ENCODE data around the gene CD74. TPM values are rescaled to one million over a fixed set of nuclear protein-coding genes. Genes with fewer than 3 reads are reported as not detected.
"Not testable (repeated sequence)": the region's sequence is repeated elsewhere in the genome, so short reads cannot be mapped to it uniquely, and the experiment has no call there.

Gene CD74
- total and polyA plus RNA-seq, 9 donors, result 50.2 to 104 (median 74.7) TPM

DNA sequence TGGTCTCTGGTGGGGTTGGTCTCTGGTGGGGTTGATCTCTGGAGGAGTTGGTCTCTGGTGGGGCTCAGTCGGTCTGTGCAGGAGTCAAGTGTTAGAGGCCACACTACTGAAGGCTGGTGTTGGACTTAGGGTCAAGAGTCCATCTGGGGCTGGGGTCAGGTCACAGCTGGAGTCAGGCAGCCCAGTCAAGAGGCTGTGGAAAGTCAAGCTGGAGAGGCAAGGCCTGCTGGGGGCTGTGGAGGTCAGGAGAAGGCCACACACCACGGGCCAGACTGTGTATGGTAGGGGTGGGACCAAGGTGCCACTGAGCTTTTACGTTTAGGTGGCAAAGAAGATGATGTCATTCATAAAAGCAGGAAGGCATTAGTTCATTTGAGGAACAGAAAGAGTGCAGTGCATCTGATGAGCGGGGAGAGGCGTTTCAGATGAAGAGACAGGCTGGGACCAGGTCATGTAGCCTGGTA is 16.7 kb upstream of the CD74 start:
- no peak for DNase-seq
- H3K27ac ChIP-seq (ENCODE audit: low read length), result no peak overlapping the region

DNA sequence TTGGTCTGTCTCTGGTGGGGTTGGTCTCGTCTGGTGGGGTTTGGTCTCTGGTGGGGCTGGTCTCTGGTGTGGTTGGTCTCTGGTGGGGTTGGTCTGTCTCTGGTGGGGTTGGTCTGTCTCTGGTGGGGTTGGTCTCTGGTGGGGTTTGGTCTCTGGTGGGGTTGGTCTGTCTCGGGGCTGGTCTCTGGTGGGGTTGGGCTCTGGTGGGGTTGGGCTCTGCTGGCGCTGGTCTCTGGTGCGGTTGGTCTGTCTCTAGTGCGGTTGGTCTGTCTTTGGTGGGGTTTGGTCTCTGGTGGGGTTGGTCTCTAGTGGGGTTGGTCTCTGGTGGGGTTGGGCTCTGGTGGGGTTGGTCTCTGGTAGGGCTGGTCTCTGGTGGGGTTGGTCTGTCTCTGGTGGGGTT is 16.3 kb upstream of the CD74 start:
- H3K27ac ChIP-seq (ENCODE audit: low read length), result no peak overlapping the region

More for the DNA sequence above, 16.7 kb upstream of the CD74 start:
- no peaks in the 10 kb centered on the region for H3K36me3 ChIP-seq (ENCODE audit: control insufficient read depth, insufficient read depth, low read length)
- H3K4me3 ChIP-seq (ENCODE audit: low read length), result no peak overlapping the region
- 74% methylated on average over 5 of the region's 5 CpGs for WGBS (ENCODE audit: insufficient coverage)
- H3K4me1 ChIP-seq (ENCODE audit: control insufficient read depth, insufficient read depth, low read length), result peaks cover 7% of the 10 kb centered on the region
- H3K27me3 ChIP-seq (ENCODE audit: control insufficient read depth, insufficient read depth, low read length), result no peaks in the 10 kb centered on the region
- no peaks in the 10 kb centered on the region for H3K9me3 ChIP-seq (replicated peaks; ENCODE audit: control insufficient read depth, low read depth, low read length)

GRCh38 chr5:150428106-150428876 is 15.6 kb upstream of the CD74 start:
- Histone ChIP-seq H3K4me3 (ENCODE audit: low read length) (no peak overlapping the region), H3K36me3 (ENCODE audit: control insufficient read depth, insufficient read depth, low read length) (no peaks in the 10 kb centered on the region), H3K4me1 (ENCODE audit: control insufficient read depth, insufficient read depth, low read length) (peaks cover 7% of the 10 kb centered on the region), H3K27me3 (ENCODE audit: control insufficient read depth, insufficient read depth, low read length) (no peaks in the 10 kb centered on the region), H3K9me3 (replicated peaks; ENCODE audit: control insufficient read depth, low read depth, low read length) (no peaks in the 10 kb centered on the region), H3K27ac (ENCODE audit: low read length) (no peak overlapping the region)
- DNase-seq, result peak; percentile 43
- 37% methylated on average over 13 of the region's 18 CpGs for WGBS (ENCODE audit: insufficient coverage)

More for the DNA sequence above, 16.3 kb upstream of the CD74 start:
- H3K4me1 ChIP-seq (ENCODE audit: control insufficient read depth, insufficient read depth, low read length), result peaks cover 7% of the 10 kb centered on the region
- H3K27me3 ChIP-seq (ENCODE audit: control insufficient read depth, insufficient read depth, low read length), result no peaks in the 10 kb centered on the region
- no peak for DNase-seq
- WGBS (ENCODE audit: insufficient coverage), result 100% methylated on average over 2 of the region's 5 CpGs
- no peaks in the 10 kb centered on the region for H3K9me3 ChIP-seq (replicated peaks; ENCODE audit: control insufficient read depth, low read depth, low read length)
- no peak overlapping the region for H3K4me3 ChIP-seq (ENCODE audit: low read length)
- H3K36me3 ChIP-seq (ENCODE audit: control insufficient read depth, insufficient read depth, low read length), result no peaks in the 10 kb centered on the region

- not testable (repeated sequence) for H3K27me3 ChIP-seq (ENCODE audit: control insufficient read depth, insufficient read depth, low read length); H3K4me3 ChIP-seq (ENCODE audit: low read length); H3K9me3 ChIP-seq (replicated peaks; ENCODE audit: control insufficient read depth, low read depth, low read length); H3K27ac ChIP-seq (ENCODE audit: low read length); DNase-seq; H3K36me3 ChIP-seq (ENCODE audit: control insufficient read depth, insufficient read depth, low read length); H3K4me1 ChIP-seq (ENCODE audit: control insufficient read depth, insufficient read depth, low read length)
- no CpG with 5 or more reads among the region's 9 CpGs for WGBS (ENCODE audit: insufficient coverage)
Measured at GRCh38 chr5:150426165-150426564, 13.5 kb upstream of the CD74 start.

GRCh38 chr5:150422758-150423157 is 10.0 kb upstream of the CD74 start:
- H3K9me3 ChIP-seq (replicated peaks; ENCODE audit: control insufficient read depth, low read depth, low read length), result no peaks in the 10 kb centered on the region
- WGBS (ENCODE audit: insufficient coverage), result 86% methylated on average over 1 of the region's 3 CpGs
- H3K36me3 ChIP-seq (ENCODE audit: control insufficient read depth, insufficient read depth, low read length), result no peaks in the 10 kb centered on the region
- H3K4me1 ChIP-seq (ENCODE audit: control insufficient read depth, insufficient read depth, low read length), result no peaks in the 10 kb centered on the region
- DNase-seq, result no peak
- H3K27me3 ChIP-seq (ENCODE audit: control insufficient read depth, insufficient read depth, low read length), result no peaks in the 10 kb centered on the region
- H3K4me3 ChIP-seq (ENCODE audit: low read length), result no peak overlapping the region
- no peak overlapping the region for H3K27ac ChIP-seq (ENCODE audit: low read length)

GRCh38 chr5:150422075-150422474 is 9.4 kb upstream of the CD74 start:
- Histone ChIP-seq H3K4me1 (ENCODE audit: control insufficient read depth, insufficient read depth, low read length) (no peaks in the 10 kb centered on the region), H3K9me3 (replicated peaks; ENCODE audit: control insufficient read depth, low read depth, low read length) (no peaks in the 10 kb centered on the region), H3K4me3 (ENCODE audit: low read length) (no peak overlapping the region), H3K36me3 (ENCODE audit: control insufficient read depth, insufficient read depth, low read length) (no peaks in the 10 kb centered on the region), H3K27ac (ENCODE audit: low read length) (no peak overlapping the region), H3K27me3 (ENCODE audit: control insufficient read depth, insufficient read depth, low read length) (no peaks in the 10 kb centered on the region)
- DNase-seq, result no peak
- WGBS (ENCODE audit: insufficient coverage), result no CpG with 5 or more reads among the region's 4 CpGs

- 46% methylated on average over 2 of the region's 7 CpGs for WGBS (ENCODE audit: insufficient coverage)
- no peaks in the 10 kb centered on the region for H3K9me3 ChIP-seq (replicated peaks; ENCODE audit: control insufficient read depth, low read depth, low read length)
- DNase-seq, result no peak
- H3K4me3 ChIP-seq (ENCODE audit: low read length), result no peak overlapping the region
- H3K4me1 ChIP-seq (ENCODE audit: control insufficient read depth, insufficient read depth, low read length), result no peaks in the 10 kb centered on the region
- no peak overlapping the region for H3K27ac ChIP-seq (ENCODE audit: low read length)
- H3K36me3 ChIP-seq (ENCODE audit: control insufficient read depth, insufficient read depth, low read length), result no peaks in the 10 kb centered on the region
- H3K27me3 ChIP-seq (ENCODE audit: control insufficient read depth, insufficient read depth, low read length), result no peaks in the 10 kb centered on the region
Measured at GRCh38 chr5:150419630-150420270, 7.0 kb upstream of the CD74 start.

GRCh38 chr5:150413902-150414790 is 1.4 kb upstream of the CD74 start:
- H3K4me1 ChIP-seq (ENCODE audit: control insufficient read depth, insufficient read depth, low read length), result peaks cover 19% of the 10 kb centered on the region
- peak overlapping the region; percentile 92 for H3K27ac ChIP-seq (ENCODE audit: low read length)
- not testable (repeated sequence) for H3K4me3 ChIP-seq (ENCODE audit: low read length); DNase-seq; H3K27me3 ChIP-seq (ENCODE audit: control insufficient read depth, insufficient read depth, low read length); H3K36me3 ChIP-seq (ENCODE audit: control insufficient read depth, insufficient read depth, low read length); H3K9me3 ChIP-seq (replicated peaks; ENCODE audit: control insufficient read depth, low read depth, low read length)
- WGBS (ENCODE audit: insufficient coverage), result 91% methylated on average over 12 of the region's 16 CpGs

DNA sequence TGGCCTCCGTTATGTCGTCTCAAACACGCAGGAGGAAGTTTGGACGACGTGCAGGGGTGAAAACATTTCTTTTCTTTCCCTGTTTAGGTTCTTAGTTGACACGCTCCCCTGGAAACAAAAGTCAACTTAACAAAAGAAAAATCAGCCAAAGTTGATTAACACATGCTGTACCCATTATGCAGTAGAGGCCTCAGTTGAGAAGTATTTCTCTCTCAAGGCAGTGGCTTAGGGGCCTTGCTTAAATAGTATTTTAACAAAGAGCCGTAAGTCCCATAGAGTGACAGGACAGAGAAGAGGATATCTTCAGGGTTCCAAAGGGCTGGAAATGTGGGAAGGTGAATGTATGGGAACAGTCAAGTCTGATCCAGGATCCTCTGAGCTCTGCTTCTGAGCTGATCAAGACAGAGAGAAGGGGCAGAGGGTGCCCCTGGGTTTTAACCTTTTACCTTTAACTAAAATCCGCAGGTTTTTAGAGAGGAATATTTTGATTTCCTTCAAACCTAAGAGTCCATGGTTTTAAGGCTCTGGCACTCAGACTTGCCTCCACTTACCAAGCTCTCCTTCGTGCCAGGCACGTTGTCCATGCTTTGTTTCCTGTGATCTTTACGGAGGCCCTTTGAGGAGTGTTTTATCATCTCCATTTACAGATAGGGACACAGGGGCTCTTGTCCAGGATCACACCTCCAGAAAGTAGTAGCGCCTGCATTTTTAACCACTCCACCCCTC is 629 bp upstream of the CD74 start:
- Histone ChIP-seq H3K27me3 (ENCODE audit: control insufficient read depth, insufficient read depth, low read length) (peaks cover 3% of the 10 kb centered on the region), H3K4me3 (ENCODE audit: low read length) (no peak overlapping the region), H3K27ac (ENCODE audit: low read length) (peak overlapping the region; percentile 92), H3K36me3 (ENCODE audit: control insufficient read depth, insufficient read depth, low read length) (no peaks in the 10 kb centered on the region), H3K9me3 (replicated peaks; ENCODE audit: control insufficient read depth, low read depth, low read length) (no peaks in the 10 kb centered on the region), H3K4me1 (ENCODE audit: control insufficient read depth, insufficient read depth, low read length) (peaks cover 19% of the 10 kb centered on the region)
- WGBS (ENCODE audit: insufficient coverage), result 60% methylated on average over 4 of the region's 12 CpGs
- DNase-seq, result no peak
